Measurements from ENCODE around the gene IMPDH1. TPM values are rescaled to one million over a fixed set of nuclear protein-coding genes. Genes with fewer than 3 reads are reported as not detected.
"Not testable (repeated sequence)": the region's sequence is repeated elsewhere in the genome, so short reads cannot be mapped to it uniquely, and the experiment has no call there.

The IMPDH1 gene
- total RNA-seq (10 to 100 TPM; 25.9 to 86.6 TPM), polyA plus RNA-seq (100 to 1,000 TPM in 1 of 2 donors, 10 to 100 TPM in 1; 37.1 to 136 TPM)
- long read RNA-seq, donor 1, partial matches to known transcripts, result 0 of 5 reads
- long read RNA-seq, donor 1, other reads (novel, unspliced or antisense), result 0 of 5 reads
- long read RNA-seq, donor 2, partial matches to known transcripts, result 0 of 1 reads
- long read RNA-seq, donor 2, other reads (novel, unspliced or antisense), result 0 of 1 reads
- long read RNA-seq, donor 3, partial matches to known transcripts, result 0 of 2 reads
- long read RNA-seq, donor 3, other reads (novel, unspliced or antisense), result 0 of 2 reads
- long read RNA-seq, donor 4, partial matches to known transcripts, result 0 of 2 reads
- long read RNA-seq, donor 4, other reads (novel, unspliced or antisense), result 0 of 2 reads
- long read RNA-seq, donor 5, partial matches to known transcripts, result 0 of 5 reads
- long read RNA-seq, donor 5, other reads (novel, unspliced or antisense), result 0 of 5 reads

DNA sequence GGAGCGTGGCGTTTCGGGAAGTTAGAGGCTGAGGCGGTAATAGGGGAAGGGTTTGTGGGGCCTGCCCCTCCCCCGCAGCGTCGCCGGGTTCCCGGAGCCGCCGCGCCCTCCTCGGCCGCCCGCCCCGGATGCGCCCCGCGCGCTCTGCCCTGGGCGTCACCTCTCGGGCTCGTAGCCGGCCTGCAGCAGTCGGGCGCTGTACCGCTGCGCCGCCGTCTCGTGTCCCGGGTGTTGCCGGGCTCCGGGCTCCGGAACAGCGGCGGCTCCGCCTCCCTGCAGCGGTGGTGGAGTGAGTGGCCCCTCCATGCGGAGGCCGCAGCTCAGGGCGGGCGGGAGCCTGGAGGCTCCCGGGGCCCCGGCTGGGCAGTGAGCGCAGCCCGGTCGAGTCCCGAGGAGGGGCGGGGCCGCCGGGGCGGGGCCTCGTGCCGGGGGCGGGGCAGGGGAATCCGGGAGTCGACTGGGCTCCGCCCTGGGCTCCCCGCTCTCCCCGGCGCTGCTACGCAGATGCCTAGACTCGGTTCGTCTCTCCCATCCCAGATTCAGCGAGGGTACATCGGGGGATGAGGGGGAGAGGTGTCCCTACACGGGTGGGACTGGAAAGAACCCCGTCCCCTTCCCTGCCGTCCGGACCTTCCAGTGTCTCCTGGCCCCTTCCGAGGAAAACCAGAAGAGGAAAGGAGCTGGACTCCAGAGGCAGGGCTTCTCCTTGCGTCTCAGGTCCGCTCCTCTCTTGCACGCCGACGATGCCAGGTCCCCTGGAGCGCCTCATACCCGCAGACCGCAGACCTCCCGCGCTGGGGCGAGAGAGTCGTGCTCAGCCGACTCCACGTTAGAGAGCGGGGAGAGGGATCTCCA is at the start of gene IMPDH1:
TSS of gene IMPDH1 (minus strand) at position 387 of the 855 bp plus-strand sequence. CDS start at position 306, 81 bp downstream.
- H3K4me3 ChIP-seq, result peak within 1 kb of the TSS; percentile 72
- no peaks in the 10 kb centered on the region for H3K9me3 ChIP-seq (ENCODE audit: control insufficient read depth in 4 of 4, insufficient read depth in 3 of 4, low read length in 3 of 4)
- DNase-seq (peak; percentile 88 to 90 (median 88)), ATAC-seq (ENCODE audit: insufficient read depth, low FRiP score) (peak; percentile 93)
- peaks cover 0 to 36% (median 17%) of the 10 kb centered on the region in 5 donors for H3K4me1 ChIP-seq (ENCODE audit: control insufficient read depth in 5 of 5, insufficient read depth in 5 of 5, low read length in 5 of 5)
- no peaks in the 10 kb centered on the region for H3K36me3 ChIP-seq (ENCODE audit: control insufficient read depth in 4 of 4, insufficient read depth in 4 of 4, low read length in 4 of 4)
- peak within 1 kb of the TSS; percentile 80 to 97 for H3K27ac ChIP-seq (ENCODE audit: low read depth in 1 of 2, low read length in 1 of 2)
- no peaks in the 10 kb centered on the region for H3K27me3 ChIP-seq (ENCODE audit: control insufficient read depth in 3 of 3, insufficient read depth in 3 of 3, low read length in 2 of 3)
- H3K9ac ChIP-seq (ENCODE audit: insufficient read depth in 1 of 2, low read length in 2 of 2), result peak within 1 kb of the TSS; percentile 70 to 78
- TF ChIP-seq, protein P1, sequence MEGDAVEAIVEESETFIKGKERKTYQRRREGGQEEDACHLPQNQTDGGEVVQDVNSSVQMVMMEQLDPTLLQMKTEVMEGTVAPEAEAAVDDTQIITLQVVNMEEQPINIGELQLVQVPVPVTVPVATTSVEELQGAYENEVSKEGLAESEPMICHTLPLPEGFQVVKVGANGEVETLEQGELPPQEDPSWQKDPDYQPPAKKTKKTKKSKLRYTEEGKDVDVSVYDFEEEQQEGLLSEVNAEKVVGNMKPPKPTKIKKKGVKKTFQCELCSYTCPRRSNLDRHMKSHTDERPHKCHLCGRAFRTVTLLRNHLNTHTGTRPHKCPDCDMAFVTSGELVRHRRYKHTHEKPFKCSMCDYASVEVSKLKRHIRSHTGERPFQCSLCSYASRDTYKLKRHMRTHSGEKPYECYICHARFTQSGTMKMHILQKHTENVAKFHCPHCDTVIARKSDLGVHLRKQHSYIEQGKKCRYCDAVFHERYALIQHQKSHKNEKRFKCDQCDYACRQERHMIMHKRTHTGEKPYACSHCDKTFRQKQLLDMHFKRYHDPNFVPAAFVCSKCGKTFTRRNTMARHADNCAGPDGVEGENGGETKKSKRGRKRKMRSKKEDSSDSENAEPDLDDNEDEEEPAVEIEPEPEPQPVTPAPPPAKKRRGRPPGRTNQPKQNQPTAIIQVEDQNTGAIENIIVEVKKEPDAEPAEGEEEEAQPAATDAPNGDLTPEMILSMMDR (IDR thresholded peaks at IDR 0.05; ENCODE audit: control extremely low read depth, extremely low read depth), result no peak
- 0 to 1% methylated on average over 65 to 87 of the region's 87 CpGs for WGBS, 2 donors

DNA sequence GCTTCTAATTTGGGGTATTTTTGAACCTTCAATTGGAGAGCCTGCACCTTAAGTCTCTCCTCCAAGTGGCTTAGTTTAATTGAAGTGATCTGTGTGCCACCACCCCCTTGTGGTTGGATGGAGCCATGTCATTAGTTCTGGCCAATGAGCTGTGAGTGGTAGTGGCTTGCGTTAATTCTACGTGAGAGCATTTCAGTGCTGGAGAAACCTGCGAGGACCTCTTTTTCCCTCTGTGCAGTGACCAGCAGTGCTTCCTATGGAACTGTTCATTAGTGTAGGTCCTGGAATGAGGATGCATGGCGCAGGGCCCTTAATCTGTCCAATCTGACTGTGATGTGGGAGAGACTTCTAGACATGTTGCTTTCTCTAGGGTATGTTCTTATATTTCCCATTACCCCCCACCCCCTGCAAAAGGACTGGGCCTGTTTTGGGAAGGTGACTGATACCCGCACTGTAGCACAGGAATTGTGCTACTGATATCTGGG is 49.7 kb upstream of the IMPDH1 start:
- Histone ChIP-seq H3K27me3 (ENCODE audit: control insufficient read depth in 3 of 3, insufficient read depth in 3 of 3, low read length in 2 of 3) (no peaks in the 10 kb centered on the region), H3K27ac (ENCODE audit: low read depth in 1 of 2, low read length in 1 of 2) (no peak overlapping the region), H3K4me3 (no peak overlapping the region), H3K36me3 (ENCODE audit: control insufficient read depth in 4 of 4, insufficient read depth in 4 of 4, low read length in 4 of 4) (peaks cover 0 to 9% (median 3%) of the 10 kb centered on the region in 4 donors), H3K9ac (ENCODE audit: insufficient read depth in 1 of 2, low read length in 2 of 2) (no peak overlapping the region), H3K4me1 (ENCODE audit: control insufficient read depth in 5 of 5, insufficient read depth in 5 of 5, low read length in 5 of 5) (peaks cover 0 to 52% (median 12%) of the 10 kb centered on the region in 5 donors), H3K9me3 (ENCODE audit: control insufficient read depth in 4 of 4, insufficient read depth in 3 of 4, low read length in 3 of 4) (no peaks in the 10 kb centered on the region)
- DNase-seq (peak; percentile 68 to 82 (median 79)), ATAC-seq (ENCODE audit: insufficient read depth, low FRiP score) (no peak)
- TF ChIP-seq, protein P1 (IDR thresholded peaks at IDR 0.05; ENCODE audit: control extremely low read depth, extremely low read depth), result peak; percentile 93
- 36 to 38% methylated on average over 5 of the region's 5 CpGs for WGBS, 2 donors

DNA sequence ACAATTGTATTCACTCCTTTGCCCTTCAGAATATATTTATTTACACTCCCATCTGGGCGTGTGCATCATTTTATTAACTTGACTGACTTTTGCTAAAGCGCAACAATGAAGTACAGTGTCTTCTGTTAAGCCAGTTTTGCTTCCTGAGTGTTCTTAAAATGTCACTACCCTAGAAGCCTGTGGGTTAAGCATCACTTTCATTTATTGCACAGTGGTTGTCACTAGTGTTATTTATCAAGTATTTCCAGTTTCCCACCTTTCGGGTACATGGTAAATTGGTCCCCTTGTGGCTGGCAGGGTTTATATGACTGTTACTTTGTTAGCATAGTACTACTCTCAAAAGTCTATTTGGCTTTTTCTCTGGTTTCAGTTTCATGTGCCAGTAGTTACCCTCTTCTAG is 49.2 kb upstream of the IMPDH1 start:
- DNase-seq (no peak), ATAC-seq (ENCODE audit: insufficient read depth, low FRiP score) (no peak)
- WGBS, 2 donors, result 45 to 60% methylated on average over 3 of the region's 3 CpGs
- no peaks in the 10 kb centered on the region for H3K27me3 ChIP-seq (ENCODE audit: control insufficient read depth in 3 of 3, insufficient read depth in 3 of 3, low read length in 2 of 3)
- H3K9me3 ChIP-seq (ENCODE audit: control insufficient read depth in 4 of 4, insufficient read depth in 3 of 4, low read length in 3 of 4), result no peaks in the 10 kb centered on the region
- H3K9ac ChIP-seq (ENCODE audit: insufficient read depth in 1 of 2, low read length in 2 of 2), result no peak overlapping the region
- TF ChIP-seq, protein P1 (IDR thresholded peaks at IDR 0.05; ENCODE audit: control extremely low read depth, extremely low read depth), result no peak
- H3K4me1 ChIP-seq (ENCODE audit: control insufficient read depth in 5 of 5, insufficient read depth in 5 of 5, low read length in 5 of 5), result peaks cover under 1 to 56% (median 17%) of the 10 kb centered on the region in 5 donors
- no peak overlapping the region for H3K27ac ChIP-seq (ENCODE audit: low read depth in 1 of 2, low read length in 1 of 2)
- H3K4me3 ChIP-seq, result no peak overlapping the region
- H3K36me3 ChIP-seq (ENCODE audit: control insufficient read depth in 4 of 4, insufficient read depth in 4 of 4, low read length in 4 of 4), result peaks cover 0 to 9% (median 3%) of the 10 kb centered on the region in 4 donors

DNA sequence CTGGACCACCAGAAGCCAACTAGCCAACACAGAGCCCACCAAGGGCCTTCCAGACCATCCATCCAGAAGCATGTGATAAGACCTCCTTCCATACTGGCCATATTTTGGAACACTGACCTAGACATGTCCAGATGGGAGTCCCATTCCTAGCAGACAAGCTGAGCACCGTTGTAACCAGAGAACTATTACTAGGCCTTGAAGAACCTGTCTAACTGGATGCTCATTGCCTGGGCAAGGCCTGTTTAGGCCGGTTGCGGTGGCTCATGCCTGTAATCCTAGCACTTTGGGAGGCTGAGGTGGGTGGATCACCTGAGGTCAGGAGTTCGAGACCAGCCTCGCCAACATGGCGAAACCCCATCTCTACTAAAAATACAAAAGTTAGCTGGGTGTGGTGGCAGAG is 47.6 kb upstream of the IMPDH1 start:
- peak in 1 of 3 donors; percentile 12 for DNase-seq
- ATAC-seq (ENCODE audit: insufficient read depth, low FRiP score); H3K27ac ChIP-seq (ENCODE audit: low read depth in 1 of 2, low read length in 1 of 2); H3K36me3 ChIP-seq (ENCODE audit: control insufficient read depth in 4 of 4, insufficient read depth in 4 of 4, low read length in 4 of 4); H3K9me3 ChIP-seq (ENCODE audit: control insufficient read depth in 4 of 4, insufficient read depth in 3 of 4, low read length in 3 of 4); H3K27me3 ChIP-seq (ENCODE audit: control insufficient read depth in 3 of 3, insufficient read depth in 3 of 3, low read length in 2 of 3); H3K4me3 ChIP-seq: not testable (repeated sequence)
- peak overlapping the region in 1 of 2 donors; percentile 9 for H3K9ac ChIP-seq (ENCODE audit: insufficient read depth in 1 of 2, low read length in 2 of 2)
- 90 to 96% methylated on average over 6 of the region's 6 CpGs for WGBS, 2 donors
- H3K4me1 ChIP-seq (ENCODE audit: control insufficient read depth in 5 of 5, insufficient read depth in 5 of 5, low read length in 5 of 5), result peaks cover 5 to 62% (median 17%) of the 10 kb centered on the region in 5 donors
